ENCODE data around the gene PIMREG. TPM values are rescaled to one million over a fixed set of nuclear protein-coding genes. Genes with fewer than 3 reads are reported as not detected.

The PIMREG gene
- total and polyA plus RNA-seq, 2 experiments from 2014 or later, result 3.9 to 11.8 TPM

DNA sequence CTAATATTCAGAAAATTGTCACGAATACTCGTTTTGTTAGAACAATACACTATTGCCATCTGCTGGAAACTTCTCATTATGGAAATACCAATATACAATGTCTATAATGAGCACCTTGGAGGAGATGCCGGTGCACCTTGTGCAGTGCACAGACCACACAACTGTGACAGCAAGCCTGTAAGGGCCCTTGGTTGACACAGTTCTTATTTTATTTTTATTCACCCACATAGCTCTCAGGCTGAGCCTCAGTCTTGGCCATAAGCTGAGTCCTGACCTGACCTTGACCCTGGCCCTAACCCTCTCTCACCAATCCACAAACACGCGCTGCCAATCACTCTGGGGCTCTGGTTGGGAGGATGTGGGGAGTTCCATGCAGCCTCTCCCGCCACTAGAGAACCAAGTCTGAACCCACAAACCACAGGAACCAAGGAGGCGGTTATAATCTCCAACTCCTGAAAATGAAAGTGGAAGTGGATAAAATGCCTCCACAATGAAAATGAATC is 16.9 kb upstream of the PIMREG start:
- H2AFZ ChIP-seq, result no peak overlapping the region

DNA sequence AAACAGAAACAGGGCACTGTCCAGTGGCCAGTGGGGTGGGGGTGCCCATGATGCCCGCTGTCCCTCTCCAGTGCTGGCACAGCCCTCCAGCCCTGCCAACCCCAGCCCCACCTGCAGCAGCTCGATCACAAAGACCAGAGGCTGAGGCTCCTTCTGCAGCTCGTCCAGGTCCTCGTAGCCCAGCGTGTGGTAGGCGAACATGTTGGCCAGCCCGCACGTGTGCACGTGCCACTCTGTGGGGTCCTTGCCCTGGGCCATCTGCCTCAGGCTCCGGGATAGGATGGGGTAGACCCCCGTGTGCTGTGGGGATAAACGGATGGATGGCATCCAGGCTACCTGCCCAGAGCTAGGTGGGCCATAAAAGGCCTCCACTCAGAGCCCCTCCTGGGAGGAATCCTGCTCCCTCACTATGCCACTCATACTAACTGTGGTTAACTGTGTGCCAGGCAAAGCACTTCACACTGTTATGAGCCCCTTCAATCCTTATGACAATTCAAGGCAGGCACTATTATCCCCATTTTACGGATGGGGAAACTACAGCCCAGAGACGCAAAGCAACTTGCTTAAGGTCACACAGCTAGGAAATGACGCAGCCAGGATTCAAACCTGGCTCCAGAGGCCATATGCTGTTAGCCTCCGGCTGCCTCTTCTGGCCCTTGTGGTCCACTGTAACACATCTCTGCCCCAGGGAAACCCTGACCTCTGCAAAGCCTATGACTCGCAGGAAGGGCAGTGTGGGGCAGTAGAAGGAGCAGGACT is 15.9 kb upstream of the PIMREG start:
- Histone ChIP-seq H4K20me1 (ENCODE audit: insufficient read depth, poor library complexity, severe bottlenecking) (no peaks in the 10 kb centered on the region), H3K36me3 (replicated peaks; ENCODE audit: insufficient read depth, low read depth) (no peaks in the 10 kb centered on the region), H3K27ac (no peak overlapping the region), H3K9me3 (ENCODE audit: low read depth) (no peaks in the 10 kb centered on the region), H3K4me2 (no peak overlapping the region), H3K79me2 (no peaks in the 10 kb centered on the region), H3K27me3 (no peaks in the 10 kb centered on the region), H3K4me3 (no peak overlapping the region), H2AFZ (no peak overlapping the region), H3K9me2 (replicated peaks; ENCODE audit: insufficient read depth) (no peaks in the 10 kb centered on the region), H3K4me1 (ENCODE audit: insufficient read depth) (no peaks in the 10 kb centered on the region)
- DNase-seq (ENCODE audit: low spot score), result no peak
- no peak for TF ChIP-seq EZH2 (IDR thresholded peaks at IDR 0.05; ENCODE audit: borderline replicate concordance)
- 90% methylated on average over 17 of the region's 17 CpGs for WGBS (ENCODE audit: low lambda C conversion rate, missing lambda C conversion rate)

More for the DNA sequence above, 16.9 kb upstream of the PIMREG start:
- WGBS (ENCODE audit: low lambda C conversion rate, missing lambda C conversion rate), result 83% methylated on average over 7 of the region's 7 CpGs
- Histone ChIP-seq H4K20me1 (ENCODE audit: insufficient read depth, poor library complexity, severe bottlenecking) (no peaks in the 10 kb centered on the region), H3K9me2 (replicated peaks; ENCODE audit: insufficient read depth) (no peaks in the 10 kb centered on the region), H3K4me3 (no peak overlapping the region), H3K79me2 (no peaks in the 10 kb centered on the region), H3K36me3 (replicated peaks; ENCODE audit: insufficient read depth, low read depth) (no peaks in the 10 kb centered on the region), H3K4me2 (no peak overlapping the region), H3K27me3 (no peaks in the 10 kb centered on the region), H3K9me3 (ENCODE audit: low read depth) (no peaks in the 10 kb centered on the region), H3K27ac (no peak overlapping the region), H3K4me1 (ENCODE audit: insufficient read depth) (no peaks in the 10 kb centered on the region)
- TF ChIP-seq, protein P1, sequence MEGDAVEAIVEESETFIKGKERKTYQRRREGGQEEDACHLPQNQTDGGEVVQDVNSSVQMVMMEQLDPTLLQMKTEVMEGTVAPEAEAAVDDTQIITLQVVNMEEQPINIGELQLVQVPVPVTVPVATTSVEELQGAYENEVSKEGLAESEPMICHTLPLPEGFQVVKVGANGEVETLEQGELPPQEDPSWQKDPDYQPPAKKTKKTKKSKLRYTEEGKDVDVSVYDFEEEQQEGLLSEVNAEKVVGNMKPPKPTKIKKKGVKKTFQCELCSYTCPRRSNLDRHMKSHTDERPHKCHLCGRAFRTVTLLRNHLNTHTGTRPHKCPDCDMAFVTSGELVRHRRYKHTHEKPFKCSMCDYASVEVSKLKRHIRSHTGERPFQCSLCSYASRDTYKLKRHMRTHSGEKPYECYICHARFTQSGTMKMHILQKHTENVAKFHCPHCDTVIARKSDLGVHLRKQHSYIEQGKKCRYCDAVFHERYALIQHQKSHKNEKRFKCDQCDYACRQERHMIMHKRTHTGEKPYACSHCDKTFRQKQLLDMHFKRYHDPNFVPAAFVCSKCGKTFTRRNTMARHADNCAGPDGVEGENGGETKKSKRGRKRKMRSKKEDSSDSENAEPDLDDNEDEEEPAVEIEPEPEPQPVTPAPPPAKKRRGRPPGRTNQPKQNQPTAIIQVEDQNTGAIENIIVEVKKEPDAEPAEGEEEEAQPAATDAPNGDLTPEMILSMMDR (IDR thresholded peaks at IDR 0.05; ENCODE audit: poor library complexity), result no peak
- TF ChIP-seq EZH2 (IDR thresholded peaks at IDR 0.05; ENCODE audit: borderline replicate concordance), result no peak
- no peak for TF ChIP-seq EZH2phosphoT487 (IDR thresholded peaks at IDR 0.05; ENCODE audit: low read depth, severe bottlenecking, unreplicated experiment)
- no peak for DNase-seq (ENCODE audit: low spot score)

DNA sequence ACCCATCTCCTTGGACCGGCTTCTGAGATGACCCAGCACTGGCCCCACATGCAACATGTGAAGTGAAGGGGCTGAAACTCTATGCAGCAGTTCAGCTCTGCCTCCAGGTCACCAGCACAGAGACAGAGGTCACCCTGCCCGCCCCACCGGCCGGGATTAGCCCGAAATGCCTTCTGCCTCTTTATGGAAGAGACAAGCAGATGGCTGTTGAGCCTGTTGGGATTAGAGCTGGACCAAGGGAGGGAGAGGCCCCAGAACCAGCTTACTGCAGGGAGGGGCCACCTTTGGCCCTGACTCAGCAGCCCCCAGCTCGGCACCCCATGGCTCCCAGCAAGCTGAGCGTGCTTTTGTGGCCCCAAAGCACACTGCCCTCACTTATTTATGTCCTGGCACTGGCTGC is 15.0 kb upstream of the PIMREG start:
- Histone ChIP-seq H3K4me1 (ENCODE audit: insufficient read depth) (no peaks in the 10 kb centered on the region), H3K79me2 (no peaks in the 10 kb centered on the region), H3K27me3 (no peaks in the 10 kb centered on the region), H3K27ac (no peak overlapping the region), H3K9me3 (ENCODE audit: low read depth) (no peaks in the 10 kb centered on the region), H3K9me2 (replicated peaks; ENCODE audit: insufficient read depth) (no peaks in the 10 kb centered on the region), H2AFZ (no peak overlapping the region), H3K36me3 (replicated peaks; ENCODE audit: insufficient read depth, low read depth) (no peaks in the 10 kb centered on the region), H4K20me1 (ENCODE audit: insufficient read depth, poor library complexity, severe bottlenecking) (no peaks in the 10 kb centered on the region), H3K4me3 (no peak overlapping the region), H3K4me2 (no peak overlapping the region)
- WGBS (ENCODE audit: low lambda C conversion rate, missing lambda C conversion rate), result 83% methylated on average over 7 of the region's 7 CpGs
- DNase-seq (ENCODE audit: low spot score), result no peak
- TF ChIP-seq EZH2 (IDR thresholded peaks at IDR 0.05; ENCODE audit: borderline replicate concordance), result no peak
- no peak for TF ChIP-seq EZH2phosphoT487 (IDR thresholded peaks at IDR 0.05; ENCODE audit: low read depth, severe bottlenecking, unreplicated experiment)

DNA sequence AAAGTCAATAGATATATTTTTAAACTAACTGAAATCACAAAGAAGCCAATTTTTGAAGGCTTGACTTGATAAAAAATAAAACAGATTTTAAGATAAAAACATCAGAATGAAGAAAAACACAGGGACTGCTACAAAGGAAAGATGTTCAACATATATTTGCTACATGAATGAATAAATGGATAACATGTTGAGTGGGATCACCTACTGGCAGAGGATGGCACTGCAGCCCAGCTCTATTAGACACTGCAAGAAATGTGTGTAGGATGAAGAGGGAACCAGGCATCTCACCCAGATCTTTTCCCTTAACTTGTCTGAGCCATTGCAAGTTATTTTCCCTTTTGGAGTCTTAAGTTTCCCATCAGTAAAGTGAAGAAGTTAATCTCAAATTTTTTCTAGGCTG is 13.5 kb upstream of the PIMREG start:
- no peak for TF ChIP-seq EZH2phosphoT487 (IDR thresholded peaks at IDR 0.05; ENCODE audit: low read depth, severe bottlenecking, unreplicated experiment)
- DNase-seq (ENCODE audit: low spot score), result no peak
- no peaks in the 10 kb centered on the region for H3K9me3 ChIP-seq (ENCODE audit: low read depth)
- H3K79me2 ChIP-seq, result no peaks in the 10 kb centered on the region
- H3K4me2 ChIP-seq, result no peak overlapping the region
- no peaks in the 10 kb centered on the region for H3K27me3 ChIP-seq
- H4K20me1 ChIP-seq (ENCODE audit: insufficient read depth, poor library complexity, severe bottlenecking), result no peaks in the 10 kb centered on the region
- no peaks in the 10 kb centered on the region for H3K9me2 ChIP-seq (replicated peaks; ENCODE audit: insufficient read depth)
- H3K4me3 ChIP-seq, result no peak overlapping the region
- no peaks in the 10 kb centered on the region for H3K4me1 ChIP-seq (ENCODE audit: insufficient read depth)
- no peak overlapping the region for H3K27ac ChIP-seq
- H3K36me3 ChIP-seq (replicated peaks; ENCODE audit: insufficient read depth, low read depth), result no peaks in the 10 kb centered on the region
- H2AFZ ChIP-seq, result no peak overlapping the region

DNA sequence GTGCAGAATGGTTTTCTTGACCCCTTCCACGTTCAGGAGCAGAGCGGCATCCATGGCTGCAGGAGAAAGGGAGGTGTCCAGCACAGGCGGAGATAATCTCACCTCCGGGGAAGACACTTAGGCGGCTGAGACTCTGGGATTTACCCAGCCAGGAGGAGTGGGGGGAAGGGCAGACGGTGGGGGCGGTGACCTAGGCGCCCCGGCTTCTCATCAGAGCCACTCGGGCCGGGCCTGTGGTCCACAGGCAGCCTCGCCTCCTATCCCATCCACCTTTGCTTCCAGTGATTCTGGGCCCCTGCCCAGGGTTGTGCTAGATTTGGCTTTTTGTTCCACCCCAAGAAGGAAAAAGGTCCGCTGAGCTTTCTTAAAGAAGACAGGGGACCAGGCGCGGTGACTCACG is 9.2 kb upstream of the PIMREG start, which contains the start of gene AIPL1:
Gene AIPL1, minus strand, starts transcription at position 71 of the 400 bp plus-strand sequence. Its CDS starts 17 bp downstream, at position 54.
- no peaks in the 10 kb centered on the region for H3K9me3 ChIP-seq (ENCODE audit: low read depth)
- no peak within 1 kb of the TSS for H3K4me2 ChIP-seq
- H3K4me3 ChIP-seq, result no peak within 1 kb of the TSS
- no peak within 1 kb of the TSS for H2AFZ ChIP-seq
- no peak within 1 kb of the TSS for H3K27ac ChIP-seq
- TF ChIP-seq, protein P1 (IDR thresholded peaks at IDR 0.05; ENCODE audit: poor library complexity), result no peak
- no peak for TF ChIP-seq EZH2 (IDR thresholded peaks at IDR 0.05; ENCODE audit: borderline replicate concordance)
- no peak for TF ChIP-seq EZH2phosphoT487 (IDR thresholded peaks at IDR 0.05; ENCODE audit: low read depth, severe bottlenecking, unreplicated experiment)
- no peaks in the 10 kb centered on the region for H3K79me2 ChIP-seq
- WGBS (ENCODE audit: low lambda C conversion rate, missing lambda C conversion rate), result 78% methylated on average over 16 of the region's 16 CpGs
- H3K9me2 ChIP-seq (replicated peaks; ENCODE audit: insufficient read depth), result no peaks in the 10 kb centered on the region
- no peaks in the 10 kb centered on the region for H3K36me3 ChIP-seq (replicated peaks; ENCODE audit: insufficient read depth, low read depth)
- no peak for DNase-seq (ENCODE audit: low spot score)
- H4K20me1 ChIP-seq (ENCODE audit: insufficient read depth, poor library complexity, severe bottlenecking), result no peaks in the 10 kb centered on the region
- no peaks in the 10 kb centered on the region for H3K4me1 ChIP-seq (ENCODE audit: insufficient read depth)
- H3K27me3 ChIP-seq, result no peaks in the 10 kb centered on the region

Measured in hepatocyte (in vitro differentiated cells).